A549 (cell line): ENCODE results near the gene IGF2R.

ENCODE experiments used
- KDM1A ChIP-seq: fragments of 200-600 bp; sonication (generic); IDR thresholded peaks from 2 replicates; pipeline ENCODE4 v1.6.1; 2016; ENCODE audit warnings: low read depth, mild to moderate bottlenecking
- SMC3 ChIP-seq: fragments of >200 bp; sonication (Bioruptor Twin); formaldehyde crosslinking; IDR thresholded peaks from 3 replicates; pipeline ENCODE4 v1.6.1; 2018; ENCODE audit warnings: inconsistent platforms
- TF ChIP-seq, protein P1 (sequence below): fragments of >200 bp; sonication (Bioruptor Twin); formaldehyde crosslinking; IDR thresholded peaks from 3 replicates; pipeline ENCODE4 v1.5.1; 2016
- TF ChIP-seq, protein P2 (sequence below): IDR thresholded peaks from 2 replicates; pipeline ENCODE4 v1.6.1; 2012

DNA sequence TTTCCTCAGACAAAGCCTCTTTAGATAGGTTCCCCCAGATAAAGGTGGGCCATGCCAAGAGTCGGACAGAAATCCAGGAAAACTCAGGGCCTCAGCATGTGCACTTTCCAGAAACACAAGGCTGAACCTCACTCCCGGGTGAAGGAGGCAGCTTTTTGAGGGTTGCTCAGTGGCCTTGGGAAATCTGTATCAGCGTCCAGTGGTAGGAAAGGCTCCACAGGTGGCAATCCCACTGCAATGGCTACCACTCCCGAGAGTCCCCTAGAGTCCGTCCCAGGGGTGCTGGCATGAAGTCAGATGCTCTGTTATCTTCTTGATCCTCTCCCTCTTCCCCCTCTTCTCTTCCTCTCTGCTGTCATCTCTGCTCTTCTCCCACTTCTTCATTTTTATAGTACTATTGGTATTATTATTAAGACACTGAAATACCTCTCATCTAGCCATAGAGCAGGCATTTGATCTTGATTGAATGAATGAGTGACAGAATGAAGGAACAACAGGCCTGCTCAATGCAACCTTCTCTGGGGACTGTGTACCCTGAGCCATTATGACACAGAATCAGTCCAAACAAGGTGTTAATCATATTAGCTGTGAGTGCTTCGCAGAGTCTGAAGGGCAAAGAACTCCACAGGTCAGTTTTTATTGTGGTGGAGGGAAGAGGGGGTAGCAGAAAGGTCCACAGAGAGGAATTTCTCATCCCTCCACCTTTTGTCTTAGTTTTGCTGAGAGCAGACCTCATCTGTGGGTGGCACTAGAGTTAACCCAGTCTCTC lies 166.1 kb downstream of the IGF2R start:
- TF ChIP-seq KDM1A (no peak), SMC3 (no peak)
- TF ChIP-seq, protein P1, sequence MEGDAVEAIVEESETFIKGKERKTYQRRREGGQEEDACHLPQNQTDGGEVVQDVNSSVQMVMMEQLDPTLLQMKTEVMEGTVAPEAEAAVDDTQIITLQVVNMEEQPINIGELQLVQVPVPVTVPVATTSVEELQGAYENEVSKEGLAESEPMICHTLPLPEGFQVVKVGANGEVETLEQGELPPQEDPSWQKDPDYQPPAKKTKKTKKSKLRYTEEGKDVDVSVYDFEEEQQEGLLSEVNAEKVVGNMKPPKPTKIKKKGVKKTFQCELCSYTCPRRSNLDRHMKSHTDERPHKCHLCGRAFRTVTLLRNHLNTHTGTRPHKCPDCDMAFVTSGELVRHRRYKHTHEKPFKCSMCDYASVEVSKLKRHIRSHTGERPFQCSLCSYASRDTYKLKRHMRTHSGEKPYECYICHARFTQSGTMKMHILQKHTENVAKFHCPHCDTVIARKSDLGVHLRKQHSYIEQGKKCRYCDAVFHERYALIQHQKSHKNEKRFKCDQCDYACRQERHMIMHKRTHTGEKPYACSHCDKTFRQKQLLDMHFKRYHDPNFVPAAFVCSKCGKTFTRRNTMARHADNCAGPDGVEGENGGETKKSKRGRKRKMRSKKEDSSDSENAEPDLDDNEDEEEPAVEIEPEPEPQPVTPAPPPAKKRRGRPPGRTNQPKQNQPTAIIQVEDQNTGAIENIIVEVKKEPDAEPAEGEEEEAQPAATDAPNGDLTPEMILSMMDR: no peak
- TF ChIP-seq, protein P2, sequence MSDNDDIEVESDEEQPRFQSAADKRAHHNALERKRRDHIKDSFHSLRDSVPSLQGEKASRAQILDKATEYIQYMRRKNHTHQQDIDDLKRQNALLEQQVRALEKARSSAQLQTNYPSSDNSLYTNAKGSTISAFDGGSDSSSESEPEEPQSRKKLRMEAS: no peak
